PFSK-1 (cell line): ENCODE data around the gene PNKD.

ENCODE experiments used
- POLR2AphosphoS5 ChIP-seq: IDR thresholded peaks from 2 replicates; pipeline ENCODE4 v1.6.1; 2012; ENCODE audit warnings: low read depth, mild to moderate bottlenecking, control low read depth, low read length, moderate library complexity
- SIN3A ChIP-seq: IDR thresholded peaks from 2 replicates; pipeline ENCODE4 v1.6.1; 2012; ENCODE audit warnings: mild to moderate bottlenecking, low read length, moderate library complexity, borderline replicate concordance; ENCODE audit not compliant: insufficient read depth
- TAF1 ChIP-seq: IDR thresholded peaks from 2 replicates; pipeline ENCODE4 v1.6.1; 2012; ENCODE audit warnings: low read length, control low read depth, borderline replicate concordance; ENCODE audit not compliant: insufficient read depth

DNA sequence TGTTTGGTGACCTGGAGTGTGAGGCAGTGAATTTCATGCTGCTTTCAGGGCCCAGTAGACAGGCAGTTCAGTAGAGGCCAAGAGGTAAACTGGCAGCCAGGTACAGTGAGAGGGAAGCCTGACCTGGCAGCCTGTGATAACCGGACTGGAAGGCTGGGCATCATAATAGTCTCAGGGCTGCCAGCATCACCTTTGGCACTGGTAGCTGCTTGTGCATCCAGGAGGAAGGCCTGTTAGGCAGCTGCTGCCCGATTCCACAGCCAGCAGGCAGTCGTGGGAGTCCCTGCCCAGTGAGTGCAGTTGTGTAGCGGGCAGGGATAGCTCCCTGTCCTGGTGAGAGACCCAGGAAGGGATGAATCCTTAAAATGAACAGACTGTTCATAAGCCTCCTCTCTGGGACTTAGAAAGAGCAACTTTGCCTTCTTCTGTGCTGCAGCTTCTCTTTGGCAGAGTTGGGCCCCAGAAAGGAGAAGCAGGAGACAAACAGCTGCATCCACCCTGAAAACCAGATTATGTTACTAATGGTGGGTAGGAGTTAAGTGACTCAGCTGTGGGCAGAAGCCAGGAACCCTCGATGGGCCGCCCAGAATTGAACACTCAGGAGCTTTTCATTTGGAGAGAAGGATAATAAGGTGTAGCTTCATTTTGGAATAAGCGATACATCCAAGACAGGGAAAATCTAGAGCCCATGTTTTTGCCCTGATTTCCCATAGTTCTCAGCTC is 17.6 kb upstream of the PNKD start:
- TF ChIP-seq POLR2AphosphoS5 (no peak), TAF1 (no peak), SIN3A (no peak)
